Keratinocyte (primary cell): Measurements from ENCODE around the gene PRR13. TPM values are rescaled to one million over a fixed set of nuclear protein-coding genes. Genes with fewer than 3 reads are reported as not detected.
"Not testable (repeated sequence)": the region's sequence is repeated elsewhere in the genome, so short reads cannot be mapped to it uniquely, and the experiment has no call there.

Experiments used
- DNase-seq: peaks from one replicate; pipeline ENCODE4 v3.0.0-alpha.2; 2011; ENCODE audit warnings: low read depth, missing footprints, low spot score
- FAIRE-seq: peaks from 2 replicates; lab custom pipeline; 2011; peaks lifted over from hg19 to GRCh38; lab: Jason Lieb, UNC
- H2AFZ ChIP-seq: 2 replicates; pipeline ENCODE4 v1.6.0; 2012; ENCODE audit warnings: low read length, control low read depth, inconsistent platforms; ENCODE audit not compliant: control insufficient read depth
- H3K27ac ChIP-seq: 2 replicates; pipeline ENCODE4 v1.5.1; 2011; ENCODE audit warnings: low read length; ENCODE audit not compliant: control insufficient read depth, insufficient read depth
- H3K27me3 ChIP-seq: 3 replicates; pipeline ENCODE4 v1.6.0; 2011; ENCODE audit warnings: low read length; ENCODE audit not compliant: control insufficient read depth, insufficient read depth; ENCODE audit errors: extremely low read depth
- H3K36me3 ChIP-seq, 2 experiments: 2 replicates in 1 of 2; 3 replicates in 1 of 2; pipeline ENCODE4 v1.5.1; 2011; ENCODE audit warnings: low read length in 2 of 2, mild to moderate bottlenecking in 1 of 2; ENCODE audit not compliant: control insufficient read depth in 2 of 2, insufficient read depth in 2 of 2; ENCODE audit errors: extremely low read depth in 1 of 2
- H3K4me1 ChIP-seq: 3 replicates; pipeline ENCODE4 v1.5.1; 2011; ENCODE audit warnings: low read length; ENCODE audit not compliant: control insufficient read depth, insufficient read depth; ENCODE audit errors: extremely low read depth
- H3K4me2 ChIP-seq: 3 replicates; pipeline ENCODE4 v1.6.0; 2011; ENCODE audit warnings: low read depth, low read length; ENCODE audit not compliant: control insufficient read depth, insufficient read depth; ENCODE audit errors: extremely low read depth
- H3K4me3 ChIP-seq, 3 experiments: fragments of 200-600 bp in 1 of 3; sonication (generic) in 1 of 3; 2 replicates in 2 of 3; 3 replicates in 1 of 3; pipeline ENCODE4 v1.5.1; 2011 to 2016; ENCODE audit warnings: low read length in 3 of 3, mild to moderate bottlenecking in 3 of 3, control low read depth in 2 of 3, inconsistent platforms in 1 of 3, low read depth in 1 of 3, mixed read lengths in 1 of 3, mixed run types in 1 of 3, moderate library complexity in 1 of 3; ENCODE audit not compliant: control insufficient read depth in 2 of 3, insufficient read depth in 2 of 3; ENCODE audit errors: extremely low read depth in 1 of 3
- H3K79me2 ChIP-seq: 2 replicates; pipeline ENCODE4 v1.6.0; 2012; ENCODE audit warnings: low read length; ENCODE audit not compliant: control insufficient read depth, insufficient read depth
- H3K9ac ChIP-seq: 3 replicates; pipeline ENCODE4 v1.6.0; 2011; ENCODE audit warnings: low read length; ENCODE audit not compliant: control insufficient read depth, insufficient read depth; ENCODE audit errors: extremely low read depth
- H3K9me1 ChIP-seq: 3 replicates; pipeline ENCODE4 v1.6.0; 2011; ENCODE audit warnings: low read length; ENCODE audit not compliant: control insufficient read depth, insufficient read depth; ENCODE audit errors: extremely low read depth
- H3K9me3 ChIP-seq: 2 replicates; pipeline ENCODE4 v1.5.1; 2012; ENCODE audit warnings: low read depth, low read length; ENCODE audit not compliant: control insufficient read depth
- H4K20me1 ChIP-seq: 3 replicates; pipeline ENCODE4 v1.6.0; 2011; ENCODE audit warnings: low read length; ENCODE audit not compliant: control insufficient read depth, insufficient read depth; ENCODE audit errors: extremely low read depth
- EZH2 ChIP-seq: IDR thresholded peaks from one replicate; pipeline ENCODE4 v1.6.1; 2012; ENCODE audit warnings: inconsistent platforms, mild to moderate bottlenecking, low read length, moderate library complexity
- dilution Hi-C: fragments of 300-500 bp; cut with MboI; formaldehyde crosslinking; loops from one replicate; pipeline ENCODE4 v1.7.0; 2020; ENCODE audit warnings: low sequenced_read_pairs; ENCODE audit not compliant: extremely low pct_ligation_motif_present
- polyA plus RNA-seq, 5 experiments: library from polyadenylated mRNA; depleted of rRNA in 3 of 5; stranded (reverse) in 3 of 5; stranded (forward) in 1 of 5; unstranded in 1 of 5; fragments of >200 nt; gene quantifications; 1 replicate in 1 of 5; 2 replicates in 3 of 5; 3 replicates in 1 of 5; pipeline versions ENCODE4 v1.2.1 to v1.2.3, GENCODE V29; 2011 to 2012; ENCODE audit warnings: missing spikeins in 2 of 5, low read depth in 1 of 5, low replicate concordance in 1 of 5
- TF ChIP-seq, protein P1 (sequence below), 3 experiments: IDR thresholded peaks in 1 of 3; conservative IDR thresholded peaks in 1 of 3; optimal IDR thresholded peaks in 1 of 3; 2 replicates in 2 of 3; 3 replicates in 1 of 3; pipeline versions ENCODE3 to v1.5.1; 2011; ENCODE audit warnings: low read length in 3 of 3, mild to moderate bottlenecking in 3 of 3, moderate library complexity in 2 of 3, control low read depth in 1 of 3, inconsistent platforms in 1 of 3; ENCODE audit not compliant: insufficient read depth in 2 of 3; ENCODE audit errors: extremely low read depth in 1 of 3

Gene PRR13
- polyA plus RNA-seq, 1 donor (not counting 4 experiments of a cell fraction or from before 2014, with no cell fraction given) = 104 TPM

DNA sequence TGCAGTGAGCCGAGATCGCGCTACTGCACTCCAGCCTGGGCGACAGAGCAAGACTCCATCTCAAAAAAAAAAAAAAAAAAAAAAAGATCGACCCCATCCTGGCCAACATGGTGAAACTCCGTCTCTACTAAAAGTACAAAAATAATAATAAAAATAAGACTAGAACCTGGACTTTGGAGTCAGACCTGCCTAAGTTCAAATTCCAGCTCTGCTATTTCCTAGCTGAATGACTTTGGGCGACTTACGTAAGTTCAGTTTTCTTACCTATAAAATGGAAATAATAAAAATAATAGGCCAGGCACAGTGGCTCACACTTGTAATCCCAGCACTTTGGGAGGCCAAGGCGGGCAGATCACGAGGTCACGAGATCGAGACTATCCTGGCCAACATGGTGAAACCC is 19.3 kb upstream of the PRR13 start:
- H3K4me1 ChIP-seq, H3K4me2 ChIP-seq, H3K9me1 ChIP-seq, H3K4me3 ChIP-seq, dilution Hi-C loops, H3K27me3 ChIP-seq, H3K9ac ChIP-seq, H3K36me3 ChIP-seq, H4K20me1 ChIP-seq, H3K9me3 ChIP-seq, FAIRE-seq, H2AFZ ChIP-seq, H3K27ac ChIP-seq, H3K79me2 ChIP-seq, DNase-seq: not testable (repeated sequence)

DNA sequence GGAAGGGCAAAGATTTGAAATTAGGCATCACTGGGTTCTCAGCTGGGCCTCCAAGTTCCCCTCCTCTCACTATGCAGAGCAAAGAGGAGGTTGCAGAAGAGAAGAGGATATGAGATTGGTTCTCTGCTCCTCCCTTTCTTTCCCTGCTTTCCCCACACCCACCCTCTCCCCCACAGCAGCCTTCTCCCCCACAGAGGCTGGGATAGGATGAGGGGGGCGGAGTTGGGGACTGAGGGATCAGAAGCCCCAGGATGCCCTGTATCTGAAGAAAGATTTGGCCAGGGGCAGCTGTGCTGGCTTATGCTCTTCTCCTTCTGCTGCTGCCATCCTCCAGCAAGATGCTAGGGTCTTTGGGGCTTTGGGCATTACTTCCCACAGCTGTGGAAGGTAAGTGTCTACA is 17.9 kb upstream of the PRR13 start, which contains the start of gene AMHR2:
Gene AMHR2, plus strand, starts transcription at position 259 of the 400 bp plus-strand sequence. Its CDS starts 80 bp downstream, at position 339.
- H3K27ac ChIP-seq = no peak within 1 kb of the TSS
- H4K20me1 ChIP-seq = no peaks in the 10 kb centered on the region
- TF ChIP-seq EZH2 = no peak
- TF ChIP-seq, protein P1, sequence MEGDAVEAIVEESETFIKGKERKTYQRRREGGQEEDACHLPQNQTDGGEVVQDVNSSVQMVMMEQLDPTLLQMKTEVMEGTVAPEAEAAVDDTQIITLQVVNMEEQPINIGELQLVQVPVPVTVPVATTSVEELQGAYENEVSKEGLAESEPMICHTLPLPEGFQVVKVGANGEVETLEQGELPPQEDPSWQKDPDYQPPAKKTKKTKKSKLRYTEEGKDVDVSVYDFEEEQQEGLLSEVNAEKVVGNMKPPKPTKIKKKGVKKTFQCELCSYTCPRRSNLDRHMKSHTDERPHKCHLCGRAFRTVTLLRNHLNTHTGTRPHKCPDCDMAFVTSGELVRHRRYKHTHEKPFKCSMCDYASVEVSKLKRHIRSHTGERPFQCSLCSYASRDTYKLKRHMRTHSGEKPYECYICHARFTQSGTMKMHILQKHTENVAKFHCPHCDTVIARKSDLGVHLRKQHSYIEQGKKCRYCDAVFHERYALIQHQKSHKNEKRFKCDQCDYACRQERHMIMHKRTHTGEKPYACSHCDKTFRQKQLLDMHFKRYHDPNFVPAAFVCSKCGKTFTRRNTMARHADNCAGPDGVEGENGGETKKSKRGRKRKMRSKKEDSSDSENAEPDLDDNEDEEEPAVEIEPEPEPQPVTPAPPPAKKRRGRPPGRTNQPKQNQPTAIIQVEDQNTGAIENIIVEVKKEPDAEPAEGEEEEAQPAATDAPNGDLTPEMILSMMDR (optimal IDR thresholded peaks at IDR 0.05 in 1 of 3, IDR thresholded peaks at IDR 0.05 in 1 of 3, conservative IDR thresholded peaks at IDR 0.05 in 1 of 3; ENCODE audit: extremely low read depth in 1 of 3, insufficient read depth in 2 of 3, low read length in 3 of 3) = no peak
- no peak within 1 kb of the TSS for H3K9ac ChIP-seq
- no peaks in the 10 kb centered on the region for H3K9me3 ChIP-seq
- H3K36me3 ChIP-seq = no peaks in the 10 kb centered on the region
- dilution Hi-C loops = no loop called here
- no peaks in the 10 kb centered on the region for H3K79me2 ChIP-seq
- H2AFZ ChIP-seq = no peak within 1 kb of the TSS
- H3K4me2 ChIP-seq = no peak within 1 kb of the TSS
- no peak for FAIRE-seq
- H3K9me1 ChIP-seq = peaks cover 7% of the 10 kb centered on the region
- H3K4me1 ChIP-seq = peaks cover 18% of the 10 kb centered on the region
- no peak for DNase-seq
- no peak within 1 kb of the TSS for H3K4me3 ChIP-seq
- H3K27me3 ChIP-seq = no peaks in the 10 kb centered on the region
